ENCODE data around the gene CCDC159.

The CCDC159 gene

GRCh38 chr19:11390933-11391680 is 44.8 kb downstream of the CCDC159 start:
- no peak for DNase-seq (ENCODE audit: low spot score)

GRCh38 chr19:11397089-11397610 is 50.8 kb downstream of the CCDC159 start:
- DNase-seq (ENCODE audit: low spot score) = no peak

- no peak for DNase-seq (ENCODE audit: low spot score)
These were observed 53.3 kb downstream of the CCDC159 start for GRCh38 chr19:11399667-11400066.

- no peak for DNase-seq (ENCODE audit: low spot score)
These were observed 54.5 kb downstream of the CCDC159 start for GRCh38 chr19:11400798-11401197.

- DNase-seq (ENCODE audit: low spot score) = no peak
These were observed 55.7 kb downstream of the CCDC159 start for GRCh38 chr19:11401808-11402543.

Data from HuH-7.5 (cell line).